Breast epithelium (tissue), 3 donors: Measurements from ENCODE around the gene PCGF5.

Source experiments
- POLR2A ChIP-seq: fragments of 450-650 bp; IDR thresholded peaks from one replicate; pipeline ENCODE4 v1.6.1; 2016; ENCODE audit warnings: antibody characterized with exemption, mild to moderate bottlenecking, moderate library complexity
- POLR2AphosphoS5 ChIP-seq, 3 donors: sonication (generic); formaldehyde crosslinking; IDR thresholded peaks; one replicate each; pipeline ENCODE4 v1.6.1; 2017; ENCODE audit warnings: antibody characterized with exemption in 3 of 3
- TF ChIP-seq, protein P1 (sequence below), 3 donors: fragments of 450-650 bp; IDR thresholded peaks; one replicate each; pipeline ENCODE4 v1.5.1; 2016 to 2017; ENCODE audit warnings: antibody characterized with exemption in 3 of 3, mild to moderate bottlenecking in 3 of 3, moderate library complexity in 3 of 3

DNA sequence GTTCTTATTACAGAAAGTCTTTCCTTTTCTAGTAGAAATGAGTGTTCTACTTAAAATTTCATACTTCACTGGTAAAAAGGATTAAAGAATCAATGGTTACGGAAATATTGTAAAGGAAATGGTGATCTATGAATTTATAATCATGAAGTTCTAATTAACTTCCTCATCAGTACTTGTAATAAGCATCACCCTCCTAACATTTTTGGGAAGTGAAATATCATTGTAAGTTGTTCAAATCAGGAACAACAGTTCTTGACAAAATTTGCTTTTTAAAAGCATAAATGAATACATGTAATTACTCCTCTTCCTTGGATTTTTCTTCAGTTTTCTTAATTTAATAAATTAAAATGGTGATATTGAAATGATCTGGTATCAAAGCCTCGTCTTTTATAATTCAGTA is 5.6 kb upstream of the PCGF5 start:
- TF ChIP-seq, protein P1, sequence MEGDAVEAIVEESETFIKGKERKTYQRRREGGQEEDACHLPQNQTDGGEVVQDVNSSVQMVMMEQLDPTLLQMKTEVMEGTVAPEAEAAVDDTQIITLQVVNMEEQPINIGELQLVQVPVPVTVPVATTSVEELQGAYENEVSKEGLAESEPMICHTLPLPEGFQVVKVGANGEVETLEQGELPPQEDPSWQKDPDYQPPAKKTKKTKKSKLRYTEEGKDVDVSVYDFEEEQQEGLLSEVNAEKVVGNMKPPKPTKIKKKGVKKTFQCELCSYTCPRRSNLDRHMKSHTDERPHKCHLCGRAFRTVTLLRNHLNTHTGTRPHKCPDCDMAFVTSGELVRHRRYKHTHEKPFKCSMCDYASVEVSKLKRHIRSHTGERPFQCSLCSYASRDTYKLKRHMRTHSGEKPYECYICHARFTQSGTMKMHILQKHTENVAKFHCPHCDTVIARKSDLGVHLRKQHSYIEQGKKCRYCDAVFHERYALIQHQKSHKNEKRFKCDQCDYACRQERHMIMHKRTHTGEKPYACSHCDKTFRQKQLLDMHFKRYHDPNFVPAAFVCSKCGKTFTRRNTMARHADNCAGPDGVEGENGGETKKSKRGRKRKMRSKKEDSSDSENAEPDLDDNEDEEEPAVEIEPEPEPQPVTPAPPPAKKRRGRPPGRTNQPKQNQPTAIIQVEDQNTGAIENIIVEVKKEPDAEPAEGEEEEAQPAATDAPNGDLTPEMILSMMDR (IDR thresholded peaks at IDR 0.05) = no peak
- no peak for TF ChIP-seq POLR2AphosphoS5 (IDR thresholded peaks at IDR 0.05)
- no peak for TF ChIP-seq POLR2A
